Naive thymus-derived CD4-positive, alpha-beta T cell (primary cell): ENCODE measurements around the gene ELL2. TPM values are rescaled to one million over a fixed set of nuclear protein-coding genes. Genes with fewer than 3 reads are reported as not detected.
"Not testable (repeated sequence)": the region's sequence is repeated elsewhere in the genome, so short reads cannot be mapped to it uniquely, and the experiment has no call there.

Source experiments
- ATAC-seq: fragments of 150-1000 bp; cut with Tn5 transposase; 2 replicates; pipeline ENCODE4 v1.10.0; 2021; ENCODE audit warnings: mild to moderate bottlenecking, moderate library complexity
- CTCF ChIA-PET: fragments of 350-600 bp; sonication (Branson Sonifier 250); formaldehyde crosslinking; loops from one replicate; lab custom pipeline; 2021; ENCODE audit warnings: antibody characterized with exemption; lab: Charles Lee
- POLR2A ChIA-PET: fragments of 350-600 bp; sonication (Branson Sonifier 250); formaldehyde crosslinking; loops from one replicate; lab custom pipeline; 2021; ENCODE audit warnings: antibody characterized with exemption, inconsistent platforms; lab: Charles Lee
- DNase-seq, 9 donors: peaks; one replicate each; pipeline versions ENCODE4 v3.0.0 to v3.0.0-alpha.2; 2020 to 2022; ENCODE audit warnings: mixed read lengths in 1 of 9
- H3K27ac ChIP-seq: one replicate; pipeline ENCODE4 v1.7.0; 2013; ENCODE audit warnings: mild to moderate bottlenecking, low read depth, low read length, moderate library complexity
- H3K27me3 ChIP-seq, 2 donors: one replicate each; pipeline ENCODE4 v1.7.0; 2013; ENCODE audit warnings: low read length in 2 of 2, mild to moderate bottlenecking in 2 of 2, moderate library complexity in 2 of 2; ENCODE audit not compliant: control insufficient read depth in 2 of 2, insufficient read depth in 2 of 2
- H3K36me3 ChIP-seq, 3 experiments: 1 replicate in 2 of 3; 2 replicates in 1 of 3; pipeline ENCODE4 v1.7.0; 2013; ENCODE audit warnings: low read length in 3 of 3, mild to moderate bottlenecking in 3 of 3, moderate library complexity in 1 of 3; ENCODE audit not compliant: insufficient read depth in 3 of 3, control insufficient read depth in 2 of 3
- H3K4me1 ChIP-seq, 2 donors: one replicate each; pipeline ENCODE4 v1.7.0; 2013; ENCODE audit warnings: low read length in 2 of 2, mild to moderate bottlenecking in 2 of 2, moderate library complexity in 1 of 2; ENCODE audit not compliant: control insufficient read depth in 2 of 2, insufficient read depth in 2 of 2
- H3K4me3 ChIP-seq: 2 replicates; pipeline ENCODE4 v1.7.0; 2013; ENCODE audit warnings: mild to moderate bottlenecking, low read length
- H3K9me3 ChIP-seq, 3 experiments: 1 replicate in 2 of 3; 2 replicates in 1 of 3; pipeline ENCODE4 v1.7.0; 2013; ENCODE audit warnings: low read length in 3 of 3; ENCODE audit not compliant: control insufficient read depth in 2 of 3
- H3K27ac Mint-ChIP-seq, 9 donors: one replicate each; pipeline ENCODE4 v1.8.0; 2020 to 2022; ENCODE audit warnings: mixed read lengths in 9 of 9, mild to moderate bottlenecking in 8 of 9, moderate library complexity in 5 of 9, inconsistent platforms in 2 of 9
- H3K27me3 Mint-ChIP-seq, 5 donors: one replicate each; pipeline ENCODE4 v1.8.0; 2021 to 2022; ENCODE audit warnings: mixed read lengths in 5 of 5, mild to moderate bottlenecking in 1 of 5
- H3K36me3 Mint-ChIP-seq, 5 donors: one replicate each; pipeline ENCODE4 v1.8.0; 2020 to 2022; ENCODE audit warnings: mixed read lengths in 5 of 5, mild to moderate bottlenecking in 3 of 5, inconsistent platforms in 1 of 5
- H3K4me1 Mint-ChIP-seq, 7 donors: one replicate each; pipeline ENCODE4 v1.8.0; 2020 to 2022; ENCODE audit warnings: mixed read lengths in 7 of 7, mild to moderate bottlenecking in 3 of 7, inconsistent platforms in 1 of 7
- H3K4me3 Mint-ChIP-seq, 10 donors: one replicate each; pipeline ENCODE4 v1.8.0; 2020 to 2022; ENCODE audit warnings: mild to moderate bottlenecking in 10 of 10, mixed read lengths in 10 of 10, moderate library complexity in 6 of 10, inconsistent platforms in 2 of 10
- H3K9me3 Mint-ChIP-seq, 11 donors: one replicate each; pipeline ENCODE4 v1.8.0; 2020 to 2022; ENCODE audit warnings: mixed read lengths in 11 of 11, mild to moderate bottlenecking in 4 of 11, inconsistent platforms in 1 of 11, moderate library complexity in 1 of 11
- intact Hi-C, 2 donors: fragments of 100-400 bp; cut with micrococcal nuclease; formaldehyde crosslinking; loops; one replicate each; pipeline ENCODE4 v1.15.1; 2023
- polyA plus RNA-seq, 2 donors: library from polyadenylated mRNA; unstranded; fragments of 300-500 nt; fragmentation: Illumina TruSeq; gene quantifications; one replicate each; pipeline ENCODE4 v1.2.3, GENCODE V29; 2021
- total RNA-seq, 6 experiments: library from RNA in 5 of 6; stranded (reverse) in 5 of 6; gene quantifications; 1 replicate in 5 of 6; 2 replicates in 1 of 6; pipeline ENCODE4 v1.2.3 and lab custom pipeline; 2021 to 2026

ELL2 gene
- total and polyA plus RNA-seq, 7 experiments from 2014 or later: 1.9 to 65.8 (median 14.0) TPM

DNA sequence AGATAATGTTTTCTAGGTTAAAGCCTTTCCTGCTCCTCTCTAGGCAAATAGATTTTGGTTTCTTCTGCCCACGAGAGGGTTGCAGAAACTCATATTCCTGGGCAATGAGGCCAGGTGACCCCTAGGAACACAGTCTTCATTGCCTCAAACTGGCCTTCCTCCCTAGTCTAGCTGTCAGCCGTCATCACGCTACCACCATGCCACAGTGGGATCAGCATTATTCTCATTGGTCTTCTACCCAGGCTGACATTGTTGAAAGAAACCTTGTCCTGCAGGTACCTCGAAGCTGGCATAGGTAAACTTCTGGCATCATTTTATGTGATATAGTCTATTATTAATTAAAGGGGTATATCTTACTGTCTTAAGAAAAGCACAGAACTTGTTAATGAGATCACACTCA, 51.1 kb downstream of the ELL2 start:
- ChIA-PET POLR2A (no interaction called here), CTCF (no interaction called here)
- H3K4me1 Mint-ChIP-seq: peaks cover 0 to 11% (median under 1%) of the 10 kb centered on the region in 7 donors

DNA sequence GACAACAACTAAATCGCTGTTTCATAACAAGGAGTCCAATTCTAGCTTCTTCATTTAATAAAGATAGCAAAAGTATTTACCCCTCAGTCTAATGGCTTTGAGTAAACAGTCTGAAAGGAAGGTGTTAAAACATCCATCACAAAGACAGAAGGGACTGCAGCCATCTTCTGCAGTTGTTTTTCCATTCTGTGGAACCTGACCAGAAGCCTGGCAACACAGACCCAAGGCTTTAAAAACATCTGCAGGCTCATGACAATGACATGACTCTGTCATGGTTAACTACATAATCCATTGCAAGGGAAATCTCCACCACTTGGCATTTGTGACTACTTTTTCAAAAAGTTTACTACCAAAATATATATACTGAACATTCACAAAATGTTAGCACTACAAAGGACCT, 51.9 kb downstream of the ELL2 start:
- ChIA-PET CTCF (no interaction called here), POLR2A (no interaction called here)
- Histone ChIP-seq H3K36me3 (no peaks in the 10 kb centered on the region), H3K4me1 (no peaks in the 10 kb centered on the region), H3K27me3 (no peaks in the 10 kb centered on the region), H3K4me3 (no peak overlapping the region), H3K9me3 (no peaks in the 10 kb centered on the region), H3K27ac (no peak overlapping the region)
- H3K27me3 Mint-ChIP-seq: no peaks in the 10 kb centered on the region
- no peak for ATAC-seq
- intact Hi-C loops: no loop called here
- DNase-seq: no peak
- H3K9me3 Mint-ChIP-seq: no peaks in the 10 kb centered on the region
- H3K27ac Mint-ChIP-seq: no peak overlapping the region
- H3K4me3 Mint-ChIP-seq: no peak overlapping the region
- H3K4me1 Mint-ChIP-seq: peaks cover 0 to 9% (median 0%) of the 10 kb centered on the region in 7 donors
- peaks cover 0 to 39% (median 30%) of the 10 kb centered on the region in 5 donors for H3K36me3 Mint-ChIP-seq

More for the DNA sequence above, 51.1 kb downstream of the ELL2 start:
- no peaks in the 10 kb centered on the region for H3K36me3 ChIP-seq
- H3K27me3 Mint-ChIP-seq: no peaks in the 10 kb centered on the region
- no peak overlapping the region for H3K27ac ChIP-seq
- no peaks in the 10 kb centered on the region for H3K27me3 ChIP-seq
- H3K4me3 Mint-ChIP-seq: no peak overlapping the region
- ATAC-seq (no peak), DNase-seq (no peak)
- intact Hi-C loops: no loop called here
- no peaks in the 10 kb centered on the region for H3K9me3 Mint-ChIP-seq
- no peaks in the 10 kb centered on the region for H3K4me1 ChIP-seq
- H3K27ac Mint-ChIP-seq: no peak overlapping the region
- H3K36me3 Mint-ChIP-seq: peaks cover 0 to 37% (median 26%) of the 10 kb centered on the region in 5 donors
- H3K4me3 ChIP-seq: no peak overlapping the region
- no peaks in the 10 kb centered on the region for H3K9me3 ChIP-seq

DNA sequence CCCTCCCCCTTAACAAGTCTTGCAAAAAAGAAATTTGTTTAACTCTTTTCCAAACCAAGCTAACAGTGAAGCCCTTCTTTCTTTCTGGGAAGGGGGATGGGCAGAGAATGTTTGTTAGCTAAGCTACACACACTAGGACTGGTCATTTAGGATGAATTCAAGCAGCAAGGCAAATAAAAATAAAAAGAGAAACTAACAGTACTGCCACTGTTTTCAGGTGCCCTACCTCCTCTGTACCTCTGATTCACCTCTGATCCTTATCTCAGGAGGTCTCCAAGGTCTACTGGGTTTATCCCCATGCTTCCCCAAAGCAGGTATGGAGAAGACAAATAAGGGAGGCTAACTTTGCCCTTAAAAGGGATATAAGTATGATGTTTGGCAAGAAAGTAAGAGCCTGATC, 52.9 kb downstream of the ELL2 start:
- no peaks in the 10 kb centered on the region for H3K4me1 ChIP-seq
- Mint-ChIP-seq H3K9me3 (no peaks in the 10 kb centered on the region), H3K4me1 (peaks cover 0 to 9% (median 0%) of the 10 kb centered on the region in 7 donors), H3K27ac (no peak overlapping the region), H3K27me3 (no peaks in the 10 kb centered on the region), H3K4me3 (no peak overlapping the region), H3K36me3 (peaks cover 0 to 41% (median 30%) of the 10 kb centered on the region in 5 donors)
- H3K9me3 ChIP-seq: no peaks in the 10 kb centered on the region
- intact Hi-C loops: no loop called here
- ATAC-seq (no peak), DNase-seq (no peak)
- CTCF ChIA-PET: no interaction called here
- POLR2A ChIA-PET: no interaction called here
- H3K36me3 ChIP-seq: no peaks in the 10 kb centered on the region
- no peak overlapping the region for H3K27ac ChIP-seq
- H3K27me3 ChIP-seq: no peaks in the 10 kb centered on the region
- H3K4me3 ChIP-seq: no peak overlapping the region

DNA sequence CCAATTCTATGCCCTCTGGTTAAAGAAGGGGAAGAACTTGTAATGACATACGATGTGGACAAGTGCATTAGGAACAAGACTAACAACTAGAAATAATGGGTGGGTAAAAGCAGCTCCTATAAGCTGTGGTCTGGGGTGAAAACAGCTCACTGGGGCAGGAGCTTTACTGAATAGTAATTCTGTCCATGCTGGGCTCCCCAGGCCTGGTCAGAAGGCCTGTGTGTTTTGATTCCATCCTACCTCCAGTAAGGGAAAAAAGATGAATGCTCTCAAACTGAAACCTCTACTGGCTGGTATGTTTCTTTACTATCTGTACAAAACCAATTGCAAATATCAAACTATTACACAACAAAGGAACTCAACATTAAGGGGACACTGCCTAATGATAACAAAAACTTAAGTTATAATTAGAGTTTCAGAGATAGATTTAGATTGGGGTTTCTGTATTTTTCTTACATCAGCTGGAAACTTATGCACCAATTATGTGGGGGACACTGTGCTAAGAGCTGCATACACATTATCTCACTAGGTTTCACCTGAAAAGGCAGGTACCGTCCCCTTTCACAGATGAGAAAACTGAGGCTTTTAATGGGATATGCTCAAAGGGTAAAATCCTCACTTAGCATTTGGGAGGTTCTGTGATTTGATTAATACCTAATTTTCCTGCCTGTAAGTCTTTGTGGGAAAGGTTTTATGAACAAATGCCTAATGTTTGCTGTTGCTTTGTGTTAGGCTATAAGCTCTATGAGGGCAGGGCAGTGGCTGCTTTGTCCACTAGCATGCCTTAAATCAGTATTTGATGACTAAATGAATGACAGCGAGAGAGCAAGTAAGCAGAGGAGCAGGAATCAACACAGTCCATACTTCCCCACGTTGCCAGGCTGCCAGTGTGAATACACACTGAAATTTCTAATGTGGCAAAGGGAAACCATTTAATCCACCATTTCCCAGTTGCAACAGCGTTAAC, 53.6 kb downstream of the ELL2 start:
- Mint-ChIP-seq H3K27me3 (no peaks in the 10 kb centered on the region), H3K9me3 (no peaks in the 10 kb centered on the region), H3K27ac (no peak overlapping the region), H3K4me3 (no peak overlapping the region), H3K36me3 (peaks cover 0 to 39% (median 25%) of the 10 kb centered on the region in 5 donors), H3K4me1 (peaks cover 0 to 9% (median 0%) of the 10 kb centered on the region in 7 donors)
- H3K9me3 ChIP-seq: no peaks in the 10 kb centered on the region
- intact Hi-C loops: no loop called here
- no peaks in the 10 kb centered on the region for H3K36me3 ChIP-seq
- ATAC-seq: no peak
- H3K27ac ChIP-seq: no peak overlapping the region
- no peak overlapping the region for H3K4me3 ChIP-seq
- DNase-seq: no peak
- CTCF ChIA-PET: no interaction called here
- no peaks in the 10 kb centered on the region for H3K4me1 ChIP-seq
- POLR2A ChIA-PET: no interaction called here
- H3K27me3 ChIP-seq: no peaks in the 10 kb centered on the region

DNA sequence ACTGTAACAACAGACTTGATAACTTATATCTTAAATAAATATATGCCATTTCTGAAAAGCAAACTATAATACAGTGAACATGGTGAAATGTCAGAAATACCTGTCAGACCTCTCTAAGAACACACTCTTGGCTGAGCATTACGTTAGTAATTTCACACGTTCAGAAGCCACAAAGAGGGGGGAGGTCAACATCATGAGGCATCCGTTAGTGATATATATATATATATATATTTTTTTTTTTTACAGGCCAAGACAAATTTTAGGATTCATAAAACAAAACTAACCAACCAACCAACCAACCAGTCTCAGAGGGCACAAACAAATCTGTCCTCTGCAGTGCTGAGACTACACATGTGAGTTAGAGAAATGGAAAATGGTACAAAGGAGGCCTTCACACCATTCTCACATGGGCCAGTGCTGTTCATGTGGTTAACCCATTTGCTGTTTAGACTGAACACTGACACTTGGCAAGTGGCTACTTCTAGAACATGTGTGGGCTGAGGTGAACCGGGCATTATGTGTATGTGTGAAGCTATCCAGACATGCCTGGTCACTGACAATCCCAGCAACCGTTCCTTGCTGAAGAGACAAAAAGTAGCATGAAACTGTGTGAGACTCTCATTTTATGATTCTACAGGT, 54.5 kb downstream of the ELL2 start:
- Histone ChIP-seq H3K4me1 (no peaks in the 10 kb centered on the region), H3K4me3 (no peak overlapping the region), H3K27ac (no peak overlapping the region), H3K9me3 (no peaks in the 10 kb centered on the region), H3K36me3 (no peaks in the 10 kb centered on the region), H3K27me3 (no peaks in the 10 kb centered on the region)
- ChIA-PET CTCF (no interaction called here), POLR2A (no interaction called here)
- intact Hi-C loops: no loop called here
- DNase-seq (no peak), ATAC-seq (no peak)
- Mint-ChIP-seq H3K4me1 (peaks cover 0 to 11% (median 0%) of the 10 kb centered on the region in 7 donors), H3K4me3 (no peak overlapping the region), H3K9me3 (no peaks in the 10 kb centered on the region), H3K36me3 (peaks cover 0 to 37% (median 22%) of the 10 kb centered on the region in 5 donors), H3K27ac (no peak overlapping the region), H3K27me3 (no peaks in the 10 kb centered on the region)

DNA sequence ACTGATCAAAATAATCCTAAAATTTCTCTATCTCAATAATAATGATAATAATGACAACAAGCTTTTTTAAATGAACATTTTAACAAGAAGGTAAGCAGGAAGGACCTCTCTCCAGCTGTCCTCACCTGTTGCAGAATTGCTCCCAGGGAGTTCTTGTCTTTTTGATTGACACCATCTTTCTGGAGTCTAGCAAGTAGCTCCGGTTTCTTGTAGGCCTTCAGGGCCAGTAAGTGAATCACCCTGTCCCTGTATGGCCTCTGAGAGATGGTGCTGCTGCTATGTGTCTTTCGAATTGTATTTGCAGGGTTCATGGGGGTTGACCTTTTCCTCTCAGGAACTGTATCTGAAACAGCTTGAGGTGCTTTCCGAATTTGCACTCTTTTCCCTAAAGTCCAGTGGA, 55.3 kb downstream of the ELL2 start:
- ATAC-seq, DNase-seq, H3K36me3 ChIP-seq, H3K4me3 ChIP-seq, H3K9me3 Mint-ChIP-seq, intact Hi-C loops, H3K27me3 Mint-ChIP-seq, H3K27ac Mint-ChIP-seq, H3K4me1 ChIP-seq, POLR2A ChIA-PET, H3K27ac ChIP-seq, H3K9me3 ChIP-seq, H3K4me3 Mint-ChIP-seq, CTCF ChIA-PET, H3K27me3 ChIP-seq: not testable (repeated sequence)
- Mint-ChIP-seq H3K36me3 (peaks cover 0 to 32% (median 17%) of the 10 kb centered on the region in 5 donors), H3K4me1 (peaks cover 0 to 16% (median 0%) of the 10 kb centered on the region in 7 donors)
